ENCODE results near the gene FAM3A. TPM values are rescaled to one million over a fixed set of nuclear protein-coding genes. Genes with fewer than 3 reads are reported as not detected.

Gene FAM3A
- total RNA-seq: 34.4 and 35.0 TPM in 2 replicates

GRCh38 chrX:154515966-154516655, at the start of gene FAM3A:
Gene FAM3A (minus strand): TSS chrX:154516232. CDS start chrX:154515772, 460 bp downstream.

GRCh38 chrX:154547245-154548027, 31.4 kb upstream of the FAM3A start, which contains the start of gene IKBKG:
Gene IKBKG (plus strand): TSS chrX:154547620. CDS start chrX:154552003, 4,383 bp downstream.

GRCh38 chrX:154546354-154547244, 30.6 kb upstream of the FAM3A start, which contains the start of gene G6PD:
Gene G6PD (minus strand): TSS chrX:154546846. CDS start chrX:154546155, 691 bp downstream.

GRCh38 chrX:154490414-154491083, 25.5 kb downstream of the FAM3A start, which contains the start of gene SLC10A3:
Gene SLC10A3 (minus strand): TSS chrX:154490629. CDS start chrX:154488940, 1,689 bp downstream.

GRCh38 chrX:154486396-154487207, 29.4 kb downstream of the FAM3A start, which contains the start of gene UBL4A:
Gene UBL4A (minus strand): TSS chrX:154486615. CDS start chrX:154486584, 31 bp downstream.

GRCh38 chrX:154478728-154479622, 37.1 kb downstream of the FAM3A start, which contains the start of gene LAGE3:
Gene LAGE3 (minus strand): TSS chrX:154479281. CDS start chrX:154478915, 366 bp downstream.

GRCh38 chrX:154458116-154458953, 57.7 kb downstream of the FAM3A start, which contains the start of gene PLXNA3:
Gene PLXNA3 (plus strand): TSS chrX:154458281. CDS start chrX:154460184, 1,903 bp downstream.

Other genes starting within 250 kb of the FAM3A start
- not detected in 2 replicates for gene TEX28, start 221.1 kb downstream of the FAM3A start, total RNA-seq
- gene TKTL1, start 220.4 kb downstream of the FAM3A start, total RNA-seq: not detected in 2 replicates
- gene FLNA, start 141.6 kb downstream of the FAM3A start, total RNA-seq: 3,018 and 4,172 TPM in 2 replicates
- gene EMD, start 136.9 kb downstream of the FAM3A start, total RNA-seq: 19.0 and 21.5 TPM in 2 replicates
- 3,679 and 4,783 TPM in 2 replicates for gene RPL10, start 117.9 kb downstream of the FAM3A start, total RNA-seq
- 116 and 119 TPM in 2 replicates for gene DNASE1L1, start 107.0 kb downstream of the FAM3A start, total RNA-seq
- gene TAFAZZIN, start 104.7 kb downstream of the FAM3A start, total RNA-seq: 14.8 and 15.2 TPM in 2 replicates
- 125 and 186 TPM in 2 replicates for gene ATP6AP1, start 87.6 kb downstream of the FAM3A start, total RNA-seq
- 102 and 174 TPM in 2 replicates for gene GDI1, start 79.1 kb downstream of the FAM3A start, total RNA-seq
- gene FAM50A, start 72.1 kb downstream of the FAM3A start, total RNA-seq: 73.1 and 81.4 TPM in 2 replicates
- gene PLXNA3, start 58.0 kb downstream of the FAM3A start, total RNA-seq: 29.4 and 65.7 TPM in 2 replicates
- gene LAGE3, start 37.0 kb downstream of the FAM3A start, total RNA-seq: 12.9 and 44.5 TPM in 2 replicates
- 55.2 and 63.8 TPM in 2 replicates for gene UBL4A, start 29.6 kb downstream of the FAM3A start, total RNA-seq
- gene SLC10A3, start 25.6 kb downstream of the FAM3A start, total RNA-seq: 29.1 and 54.4 TPM in 2 replicates
- gene G6PD, start 30.6 kb upstream of the FAM3A start, total RNA-seq: 52.6 and 106 TPM in 2 replicates
- 13.7 TPM in 2 replicates for gene IKBKG, start 31.4 kb upstream of the FAM3A start, total RNA-seq
- not detected in 2 replicates for gene CTAG1A, start 68.9 kb upstream of the FAM3A start, total RNA-seq
- gene CTAG1B, start 103.0 kb upstream of the FAM3A start, total RNA-seq: not detected in 2 replicates
- 0.65 and 3.3 TPM in 2 replicates for gene CTAG2, start 137.3 kb upstream of the FAM3A start, total RNA-seq
- 2.4 and 3.5 TPM in 2 replicates for gene GAB3, start 234.8 kb upstream of the FAM3A start, total RNA-seq
- 36.2 and 53.6 TPM in 2 replicates for gene DKC1, start 246.6 kb upstream of the FAM3A start, total RNA-seq